ENCODE results near the gene NAV2.

NAV2 gene

GRCh38 chr11:19976281-19976941 is 263.8 kb downstream of the NAV2 start:
- no peak for TF ChIP-seq CTCF (IDR thresholded peaks at IDR 0.05; ENCODE audit: extremely low read depth, insufficient read depth, missing control alignments)
- in situ Hi-C loops (cut with MboI; ENCODE audit: low pct_unique_long_range_greater_than_20kb, low sequenced_read_pairs, unreplicated experiment), result no loop called here
- DNase-seq (ENCODE audit: low spot score), result no peak

- in situ Hi-C loops (cut with MboI; ENCODE audit: low pct_unique_long_range_greater_than_20kb, low sequenced_read_pairs, unreplicated experiment), result no loop called here
- no peak for DNase-seq (ENCODE audit: low spot score)
- no peak for TF ChIP-seq CTCF (IDR thresholded peaks at IDR 0.05; ENCODE audit: extremely low read depth, insufficient read depth, missing control alignments)
Measured at GRCh38 chr11:19977941-19978340, 265.3 kb downstream of the NAV2 start.

- DNase-seq (ENCODE audit: low spot score), result peak; percentile 34
Measured at GRCh38 chr11:19978668-19979518, 266.3 kb downstream of the NAV2 start.

GRCh38 chr11:19979519-19979845 is 266.8 kb downstream of the NAV2 start:
- in situ Hi-C loops (cut with MboI; ENCODE audit: low pct_unique_long_range_greater_than_20kb, low sequenced_read_pairs, unreplicated experiment), result no loop called here
- peak; percentile 28 for DNase-seq (ENCODE audit: low spot score)
- TF ChIP-seq CTCF (IDR thresholded peaks at IDR 0.05; ENCODE audit: extremely low read depth, insufficient read depth, missing control alignments), result no peak

More at GRCh38 chr11:19978668-19979518, 266.3 kb downstream of the NAV2 start:
- in situ Hi-C loops (cut with MboI; ENCODE audit: low pct_unique_long_range_greater_than_20kb, low sequenced_read_pairs, unreplicated experiment), result no loop called here
- no peak for TF ChIP-seq CTCF (IDR thresholded peaks at IDR 0.05; ENCODE audit: extremely low read depth, insufficient read depth, missing control alignments)

- TF ChIP-seq CTCF (IDR thresholded peaks at IDR 0.05; ENCODE audit: extremely low read depth, insufficient read depth, missing control alignments), result no peak
- in situ Hi-C loops (cut with MboI; ENCODE audit: low pct_unique_long_range_greater_than_20kb, low sequenced_read_pairs, unreplicated experiment), result no loop called here
- DNase-seq (ENCODE audit: low spot score), result no peak
Measured at GRCh38 chr11:19980388-19980787, 267.8 kb downstream of the NAV2 start.

GRCh38 chr11:19980957-19981669 is 268.5 kb downstream of the NAV2 start:
- no peak for TF ChIP-seq CTCF (IDR thresholded peaks at IDR 0.05; ENCODE audit: extremely low read depth, insufficient read depth, missing control alignments)

More at GRCh38 chr11:19980957-19981669, 268.5 kb downstream of the NAV2 start:
- in situ Hi-C loops (cut with MboI; ENCODE audit: low pct_unique_long_range_greater_than_20kb, low sequenced_read_pairs, unreplicated experiment), result no loop called here
- no peak for DNase-seq (ENCODE audit: low spot score)

Measured in GM13977 (cell line).